Peyer's patch (tissue), 4 donors: ENCODE data around the gene FLACC1.

Experiments
- POLR2A ChIP-seq, 2 donors: fragments of 450-650 bp; IDR thresholded peaks; one replicate each; pipeline ENCODE4 v1.5.1; 2017; ENCODE audit warnings: antibody characterized with exemption in 2 of 2, mild to moderate bottlenecking in 2 of 2, moderate library complexity in 2 of 2
- TF ChIP-seq, protein P1 (sequence below), 6 experiments: fragments of 450-650 bp in 4 of 6; fragments of 200-600 bp in 2 of 6; sonication (generic) in 1 of 6; IDR thresholded peaks; one replicate each; pipeline ENCODE4 v1.5.1; 2017 to 2019; ENCODE audit warnings: antibody characterized with exemption in 6 of 6, mild to moderate bottlenecking in 3 of 6, moderate library complexity in 1 of 6

DNA sequence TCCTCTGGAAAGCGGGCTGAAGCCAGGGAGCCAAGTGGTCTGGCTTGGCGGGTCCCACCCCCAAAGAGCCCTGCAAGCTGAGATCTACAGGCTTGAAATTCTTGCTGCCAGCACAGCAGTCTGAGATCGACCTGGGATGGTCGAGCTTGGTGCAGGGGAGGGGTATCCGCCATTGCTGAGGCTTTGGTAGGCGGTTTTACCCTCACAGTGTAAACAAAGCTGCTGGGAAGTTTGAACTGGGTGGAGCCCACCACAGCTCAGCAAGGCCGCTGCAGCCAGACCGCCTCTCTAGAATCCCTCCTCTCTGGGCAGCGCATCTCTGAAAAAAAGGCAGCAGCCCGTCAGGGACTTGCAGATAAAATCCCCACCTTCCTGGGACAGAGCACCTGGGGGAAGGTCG, 12.6 kb upstream of the FLACC1 start:
- no peak for TF ChIP-seq POLR2A (IDR thresholded peaks at IDR 0.05)
- TF ChIP-seq, protein P1, sequence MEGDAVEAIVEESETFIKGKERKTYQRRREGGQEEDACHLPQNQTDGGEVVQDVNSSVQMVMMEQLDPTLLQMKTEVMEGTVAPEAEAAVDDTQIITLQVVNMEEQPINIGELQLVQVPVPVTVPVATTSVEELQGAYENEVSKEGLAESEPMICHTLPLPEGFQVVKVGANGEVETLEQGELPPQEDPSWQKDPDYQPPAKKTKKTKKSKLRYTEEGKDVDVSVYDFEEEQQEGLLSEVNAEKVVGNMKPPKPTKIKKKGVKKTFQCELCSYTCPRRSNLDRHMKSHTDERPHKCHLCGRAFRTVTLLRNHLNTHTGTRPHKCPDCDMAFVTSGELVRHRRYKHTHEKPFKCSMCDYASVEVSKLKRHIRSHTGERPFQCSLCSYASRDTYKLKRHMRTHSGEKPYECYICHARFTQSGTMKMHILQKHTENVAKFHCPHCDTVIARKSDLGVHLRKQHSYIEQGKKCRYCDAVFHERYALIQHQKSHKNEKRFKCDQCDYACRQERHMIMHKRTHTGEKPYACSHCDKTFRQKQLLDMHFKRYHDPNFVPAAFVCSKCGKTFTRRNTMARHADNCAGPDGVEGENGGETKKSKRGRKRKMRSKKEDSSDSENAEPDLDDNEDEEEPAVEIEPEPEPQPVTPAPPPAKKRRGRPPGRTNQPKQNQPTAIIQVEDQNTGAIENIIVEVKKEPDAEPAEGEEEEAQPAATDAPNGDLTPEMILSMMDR (IDR thresholded peaks at IDR 0.05): no peak
